Heart left ventricle (tissue), 13 donors: ENCODE results near the gene GNAQ.

ENCODE experiments used
- POLR2A ChIP-seq, 2 donors: fragments of 450-650 bp; IDR thresholded peaks; one replicate each; pipeline ENCODE4 v1.6.1; 2017; ENCODE audit warnings: antibody characterized with exemption in 2 of 2, mild to moderate bottlenecking in 2 of 2, moderate library complexity in 2 of 2
- TF ChIP-seq, protein P1 (sequence below), 12 donors: fragments of 200-600 bp; sonication (generic) in 4 of 12; IDR thresholded peaks; one replicate each; pipeline versions ENCODE4 v1.5.0 to v1.8.0; 2018 to 2022; ENCODE audit warnings: antibody characterized with exemption in 12 of 12, mild to moderate bottlenecking in 5 of 12
- donor health status: ischemic (EF 13 %, LVEDD 7.1; RV severe dilation, severe dysfunction).
- donor health status: DM: no; HTN: yes; CAD: no.
- donor health status: DM: no; HTN: no; CAD: no.
- donor health status: ischemic (EF 25% LVEDD 6.9; RV normal size, moderate dysfunction).
- donor health status: ischemic (EF 25% LVEDD 5.7; RV mildly dilated, moderate dysfunction).
- donor health status: ischemic (EF 35%, LVEDD 5.7; RV mildly dilated, moderate dysfunction).
- donor health status: nonischemic (EF 11% LVEDD 7.7; RV severe dilation, severe dysfunction).
- donor health status: DM: yes; HTN: yes; CAD: no.
- donor health status: PGD.
- donor health status: ischemic (EF 29% LVEDD 5.4; RV normal size, mild dysfunction).
- donor health status: nonischemic (EF 23%, LVEDD 6.1; RV moderate dilation, normal function).

DNA sequence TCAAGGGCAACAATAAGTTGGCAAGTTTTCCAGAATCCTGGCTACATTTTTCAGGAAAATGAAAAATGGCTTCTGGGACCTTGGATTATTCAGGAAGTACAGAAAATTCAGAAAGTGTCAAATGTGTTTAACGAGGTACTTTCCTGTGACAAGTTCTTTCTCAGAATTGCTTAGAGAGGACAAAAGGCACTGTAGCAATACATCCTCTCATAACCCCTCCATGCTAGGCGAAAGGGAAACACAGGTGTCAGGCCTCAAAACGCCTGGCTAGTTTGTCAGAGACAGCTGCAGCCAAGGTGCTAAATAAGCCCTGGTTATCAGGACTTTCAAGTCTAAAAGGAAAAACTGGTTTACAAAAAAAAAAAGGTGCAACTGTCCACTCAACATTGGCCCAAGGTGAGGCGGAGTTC is 115.2 kb downstream of the GNAQ start:
- TF ChIP-seq, protein P1, sequence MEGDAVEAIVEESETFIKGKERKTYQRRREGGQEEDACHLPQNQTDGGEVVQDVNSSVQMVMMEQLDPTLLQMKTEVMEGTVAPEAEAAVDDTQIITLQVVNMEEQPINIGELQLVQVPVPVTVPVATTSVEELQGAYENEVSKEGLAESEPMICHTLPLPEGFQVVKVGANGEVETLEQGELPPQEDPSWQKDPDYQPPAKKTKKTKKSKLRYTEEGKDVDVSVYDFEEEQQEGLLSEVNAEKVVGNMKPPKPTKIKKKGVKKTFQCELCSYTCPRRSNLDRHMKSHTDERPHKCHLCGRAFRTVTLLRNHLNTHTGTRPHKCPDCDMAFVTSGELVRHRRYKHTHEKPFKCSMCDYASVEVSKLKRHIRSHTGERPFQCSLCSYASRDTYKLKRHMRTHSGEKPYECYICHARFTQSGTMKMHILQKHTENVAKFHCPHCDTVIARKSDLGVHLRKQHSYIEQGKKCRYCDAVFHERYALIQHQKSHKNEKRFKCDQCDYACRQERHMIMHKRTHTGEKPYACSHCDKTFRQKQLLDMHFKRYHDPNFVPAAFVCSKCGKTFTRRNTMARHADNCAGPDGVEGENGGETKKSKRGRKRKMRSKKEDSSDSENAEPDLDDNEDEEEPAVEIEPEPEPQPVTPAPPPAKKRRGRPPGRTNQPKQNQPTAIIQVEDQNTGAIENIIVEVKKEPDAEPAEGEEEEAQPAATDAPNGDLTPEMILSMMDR (IDR thresholded peaks at IDR 0.05), result no peak
- no peak for TF ChIP-seq POLR2A (IDR thresholded peaks at IDR 0.05)
